ENCODE results near the gene PDE4D. TPM values are rescaled to one million over a fixed set of nuclear protein-coding genes. Genes with fewer than 3 reads are reported as not detected.
A peak's percentile ranks its signal among the peaks of the same experiment; 100 is the strongest.
"Not testable (repeated sequence)": the region's sequence is repeated elsewhere in the genome, so short reads cannot be mapped to it uniquely, and the experiment has no call there.

Gene PDE4D
- polyA plus RNA-seq, 1 donor, result 40.4 TPM

- DNase-seq (ENCODE audit: low read depth), result no peak
These were observed 471.3 kb downstream of the PDE4D start for GRCh38 chr5:59421986-59422941.

GRCh38 chr5:59420596-59420995 lies 472.9 kb downstream of the PDE4D start:
- no peak for DNase-seq (ENCODE audit: low read depth)

GRCh38 chr5:59418808-59419207 lies 474.7 kb downstream of the PDE4D start:
- DNase-seq (ENCODE audit: low read depth), result no peak

GRCh38 chr5:59416451-59416850 lies 477.1 kb downstream of the PDE4D start:
- no peak for DNase-seq (ENCODE audit: low read depth)

GRCh38 chr5:59416026-59416425 lies 477.5 kb downstream of the PDE4D start:
- DNase-seq (ENCODE audit: low read depth), result peak; percentile 20

GRCh38 chr5:59412428-59412827 lies 481.1 kb downstream of the PDE4D start:
- DNase-seq (ENCODE audit: low read depth), result no peak

GRCh38 chr5:59408997-59409396 lies 484.5 kb downstream of the PDE4D start:
- not testable (repeated sequence) for DNase-seq (ENCODE audit: low read depth)

GRCh38 chr5:59407967-59408366 lies 485.6 kb downstream of the PDE4D start:
- no peak for DNase-seq (ENCODE audit: low read depth)

- DNase-seq (ENCODE audit: low read depth), result no peak
These were observed 491.9 kb downstream of the PDE4D start for GRCh38 chr5:59401637-59402036.

GRCh38 chr5:59394956-59395355 lies 498.6 kb downstream of the PDE4D start:
- not testable (repeated sequence) for DNase-seq (ENCODE audit: low read depth)

GRCh38 chr5:59393585-59394420 lies 499.7 kb downstream of the PDE4D start:
- no peak for DNase-seq (ENCODE audit: low read depth)

GRCh38 chr5:59391576-59391975 lies 501.9 kb downstream of the PDE4D start:
- DNase-seq (ENCODE audit: low read depth), result no peak

GRCh38 chr5:59390989-59391388 lies 502.5 kb downstream of the PDE4D start:
- no peak for DNase-seq (ENCODE audit: low read depth)

GRCh38 chr5:59390074-59390659 lies 503.4 kb downstream of the PDE4D start:
- DNase-seq (ENCODE audit: low read depth), result peak; percentile 31

GRCh38 chr5:59387127-59387526 lies 506.4 kb downstream of the PDE4D start:
- DNase-seq (ENCODE audit: low read depth), result no peak

- no peak for DNase-seq (ENCODE audit: low read depth)
These were observed 507.8 kb downstream of the PDE4D start for GRCh38 chr5:59385700-59386099.

- DNase-seq (ENCODE audit: low read depth), result peak; percentile 52
These were observed 513.1 kb downstream of the PDE4D start for GRCh38 chr5:59380350-59380951.

GRCh38 chr5:59374036-59374435 lies 519.5 kb downstream of the PDE4D start:
- DNase-seq (ENCODE audit: low read depth), result not testable (repeated sequence)

GRCh38 chr5:59371525-59372127 lies 521.9 kb downstream of the PDE4D start:
- no peak for DNase-seq (ENCODE audit: low read depth)

- no peak for DNase-seq (ENCODE audit: low read depth)
These were observed 524.6 kb downstream of the PDE4D start for GRCh38 chr5:59368951-59369350.

- peak; percentile 60 for DNase-seq (ENCODE audit: low read depth)
These were observed 525.6 kb downstream of the PDE4D start for GRCh38 chr5:59367791-59368394.

Measured in forelimb muscle (tissue), 1 donor.